ENCODE results near the gene CECR2. TPM values are rescaled to one million over a fixed set of nuclear protein-coding genes. Genes with fewer than 3 reads are reported as not detected.

Gene CECR2
- total and polyA plus RNA-seq, 10 of the 15 experiments (the other 5 are each of a cell fraction or from before 2014, with no cell fraction given), result 0.01 to 0.08 (median 0.01) TPM; not detected in 7

- Histone ChIP-seq H3K9ac (ENCODE audit: control insufficient read depth, insufficient read depth, low read length) (no peak overlapping the region), H3K27ac (ENCODE audit: control insufficient read depth, insufficient read depth) (no peak overlapping the region), H3K79me2 (ENCODE audit: control insufficient read depth, insufficient read depth, low read length) (no peaks in the 10 kb centered on the region), H3K4me2 (ENCODE audit: control insufficient read depth, insufficient read depth) (no peak overlapping the region), H4K20me1 (ENCODE audit: control insufficient read depth, insufficient read depth) (no peaks in the 10 kb centered on the region), H3K4me3 (no peak overlapping the region), H2AFZ (ENCODE audit: control insufficient read depth, low read depth, low read length) (no peak overlapping the region), H3K4me1 (ENCODE audit: control insufficient read depth, insufficient read depth, low read length) (no peaks in the 10 kb centered on the region), H3K36me3 (ENCODE audit: control insufficient read depth in 2 of 2, insufficient read depth in 2 of 2, low read length in 1 of 2) (no peaks in the 10 kb centered on the region), H3K9me3 (replicated peaks; ENCODE audit: control insufficient read depth, insufficient read depth, low read length) (no peaks in the 10 kb centered on the region), H3K27me3 (replicated peaks in 1 of 2; ENCODE audit: control insufficient read depth in 2 of 2, insufficient read depth in 2 of 2, low read length in 1 of 2) (no peaks in the 10 kb centered on the region)
- TF ChIP-seq ZNF207 (IDR thresholded peaks at IDR 0.05; ENCODE audit: borderline replicate concordance) (no peak), ATF2 (IDR thresholded peaks at IDR 0.05; ENCODE audit: low read length) (no peak), KLF5 (IDR thresholded peaks at IDR 0.05; ENCODE audit: partially characterized antibody) (no peak), SMC3 (IDR thresholded peaks at IDR 0.05; ENCODE audit: borderline replicate concordance, low read length) (no peak), HDGF (IDR thresholded peaks at IDR 0.05) (no peak), NFYA (IDR thresholded peaks at IDR 0.05; ENCODE audit: borderline replicate concordance, low read depth, low read length) (no peak), JUND (IDR thresholded peaks at IDR 0.05; ENCODE audit: low read depth, low read length) (no peak), HDAC2 (IDR thresholded peaks at IDR 0.05) (no peak), NR2C1 (IDR thresholded peaks at IDR 0.05) (no peak), BACH1 (IDR thresholded peaks at IDR 0.05; ENCODE audit: borderline replicate concordance) (no peak), ZNF217 (IDR thresholded peaks at IDR 0.05) (no peak), HCFC1 (IDR thresholded peaks at IDR 0.05; ENCODE audit: low read length) (no peak), ETV6 (conservative IDR thresholded peaks at IDR 0.05 in 1 of 2, IDR thresholded peaks at IDR 0.05 in 1 of 2; ENCODE audit: borderline replicate concordance in 1 of 2, low read depth in 1 of 2) (no peak), RAD51 (IDR thresholded peaks at IDR 0.05) (no peak), IKZF2 (IDR thresholded peaks at IDR 0.05) (no peak)
- WGBS (ENCODE audit: insufficient coverage, insufficient replicate concordance, low lambda C conversion rate, missing lambda C conversion rate), result 53% methylated on average over 23 of the region's 23 CpGs
- CTCF ChIA-PET, result interaction anchor here (1.4 kb wide), 1 partner anchor 193 kb away, joined by 4 read pairs; no protein-coding TSS in a partner anchor
- FAIRE-seq (no peak), DNase-seq (ENCODE audit: low read depth, low spot score) (no peak), ATAC-seq (no peak)
- SMC1A ChIA-PET (ENCODE audit: uncharacterized antibody, unreplicated experiment), result no interaction called here
- intact Hi-C loops (cut with micrococcal nuclease; ENCODE audit: unreplicated experiment) (no loop called here), in situ Hi-C loops (cut with MboI) (no loop called here)
- RAD21 ChIA-PET (ENCODE audit: unreplicated experiment), result no interaction called here
- POLR2A ChIA-PET, result interaction anchor here (0.6 kb wide), 1 partner anchor 622 kb away, joined by 3 read pairs; no protein-coding TSS in a partner anchor
- BruUV-seq (replicated peaks), result no TSS peak
These were observed 178.9 kb downstream of the CECR2 start for GRCh38 chr22:17548010-17548755.
